Ovary (tissue), 3 donors: ENCODE measurements around the gene PAGR1.

Experiments used
- CTCF ChIP-seq, 3 donors: fragments of 450-650 bp in 2 of 3; fragments of 200-600 bp in 1 of 3; IDR thresholded peaks; one replicate each; pipeline versions ENCODE4 v1.5.1 to v1.8.0; 2016 to 2022; ENCODE audit warnings: antibody characterized with exemption in 3 of 3, mild to moderate bottlenecking in 1 of 3
- EP300 ChIP-seq: sonication (generic); formaldehyde crosslinking; IDR thresholded peaks from one replicate; pipeline ENCODE4 v1.6.1; 2017; ENCODE audit warnings: antibody characterized with exemption
- POLR2A ChIP-seq: fragments of 450-650 bp; IDR thresholded peaks from one replicate; pipeline ENCODE4 v1.6.1; 2017; ENCODE audit warnings: antibody characterized with exemption, mild to moderate bottlenecking, moderate library complexity
- donor health status: DM: no; HTN: no; CAD: no.

DNA sequence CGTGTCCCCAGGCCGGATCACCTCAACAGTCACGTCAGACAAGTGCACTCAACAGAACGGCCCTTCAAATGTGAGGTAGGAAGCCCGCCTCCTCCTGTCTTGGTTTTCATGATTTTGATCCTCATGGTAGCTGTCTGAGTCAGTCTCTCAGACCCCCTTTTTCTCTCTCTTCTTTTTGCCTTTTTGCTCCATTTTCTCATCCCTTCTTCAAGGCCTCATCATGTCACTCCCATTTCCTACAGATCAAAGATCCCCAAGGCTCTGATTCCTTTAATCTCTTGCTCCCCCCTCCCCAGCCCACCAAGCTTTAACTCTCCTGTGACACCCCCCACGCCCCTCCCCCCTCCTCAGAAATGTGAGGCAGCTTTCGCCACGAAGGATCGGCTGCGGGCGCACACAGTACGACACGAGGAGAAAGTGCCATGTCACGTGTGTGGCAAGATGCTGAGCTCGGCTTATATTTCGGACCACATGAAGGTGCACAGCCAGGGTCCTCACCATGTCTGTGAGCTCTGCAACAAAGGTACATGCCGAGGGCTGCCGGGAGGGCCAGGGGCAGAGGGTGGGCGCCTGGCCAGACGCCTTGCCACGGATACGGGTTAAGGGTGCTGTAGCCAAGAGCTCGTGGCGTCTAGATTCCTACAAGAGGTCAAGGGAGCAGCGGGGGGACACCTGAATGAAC is 7.6 kb upstream of the PAGR1 start:
- TF ChIP-seq CTCF (IDR thresholded peaks at IDR 0.05): no peak
- no peak for TF ChIP-seq POLR2A
- TF ChIP-seq EP300: no peak
